ENCODE data around the gene QSOX2. TPM values are rescaled to one million over a fixed set of nuclear protein-coding genes. Genes with fewer than 3 reads are reported as not detected.

The QSOX2 gene
- total RNA-seq, 1 donor from 2014 or later = 6.1 TPM

- H3K4me3 ChIP-seq = no peak overlapping the region
- intact Hi-C loops (cut with DNase I) = no loop called here
- no peaks in the 10 kb centered on the region for H3K9me3 ChIP-seq
- no peaks in the 10 kb centered on the region for H3K27me3 ChIP-seq
- H3K4me1 ChIP-seq = no peaks in the 10 kb centered on the region
- peaks cover 0 to 38% of the 10 kb centered on the region in 2 donors for H3K36me3 ChIP-seq
- no peak for DNase-seq (ENCODE audit: extremely low spot score in 2 of 2)
- no peak for TF ChIP-seq POLR2A (IDR thresholded peaks at IDR 0.05)
- no peak for TF ChIP-seq CTCF (IDR thresholded peaks at IDR 0.05)
- TF ChIP-seq POLR2AphosphoS5 (IDR thresholded peaks at IDR 0.05; ENCODE audit: insufficient read depth in 1 of 2, low read depth in 1 of 2) = no peak
- no peak overlapping the region for H3K27ac ChIP-seq
These were observed 31.9 kb downstream of the QSOX2 start for GRCh38 chr9:136213733-136214132.

GRCh38 chr9:136212345-136212950 lies 33.2 kb downstream of the QSOX2 start:
- H3K36me3 ChIP-seq = peaks cover 0 to 38% of the 10 kb centered on the region in 2 donors
- intact Hi-C loops (cut with DNase I) = no loop called here
- H3K9me3 ChIP-seq = no peaks in the 10 kb centered on the region
- no peaks in the 10 kb centered on the region for H3K4me1 ChIP-seq
- H3K27me3 ChIP-seq = no peaks in the 10 kb centered on the region
- H3K27ac ChIP-seq = no peak overlapping the region
- TF ChIP-seq CTCF (IDR thresholded peaks at IDR 0.05) (no peak), POLR2AphosphoS5 (IDR thresholded peaks at IDR 0.05; ENCODE audit: insufficient read depth in 1 of 2, low read depth in 1 of 2) (no peak), POLR2A (IDR thresholded peaks at IDR 0.05) (no peak)
- no peak for DNase-seq (ENCODE audit: extremely low spot score in 2 of 2)
- H3K4me3 ChIP-seq = no peak overlapping the region

GRCh38 chr9:136211441-136212344 lies 33.9 kb downstream of the QSOX2 start:
- Histone ChIP-seq H3K4me3 (no peak overlapping the region), H3K27me3 (no peaks in the 10 kb centered on the region), H3K9me3 (no peaks in the 10 kb centered on the region), H3K36me3 (peaks cover 0 to 38% of the 10 kb centered on the region in 2 donors), H3K4me1 (no peaks in the 10 kb centered on the region), H3K27ac (no peak overlapping the region)
- no peak for DNase-seq (ENCODE audit: extremely low spot score in 2 of 2)
- intact Hi-C loops (cut with DNase I) = no loop called here
- no peak for TF ChIP-seq POLR2AphosphoS5 (IDR thresholded peaks at IDR 0.05; ENCODE audit: insufficient read depth in 1 of 2, low read depth in 1 of 2)
- TF ChIP-seq POLR2A (IDR thresholded peaks at IDR 0.05) = no peak
- no peak for TF ChIP-seq CTCF (IDR thresholded peaks at IDR 0.05)

GRCh38 chr9:136211006-136211405 lies 34.6 kb downstream of the QSOX2 start:
- H3K4me3 ChIP-seq = no peak overlapping the region
- no peaks in the 10 kb centered on the region for H3K9me3 ChIP-seq
- intact Hi-C loops (cut with DNase I) = no loop called here
- H3K27ac ChIP-seq = no peak overlapping the region
- peaks cover 0 to 33% of the 10 kb centered on the region in 2 donors for H3K36me3 ChIP-seq
- H3K27me3 ChIP-seq = no peaks in the 10 kb centered on the region
- H3K4me1 ChIP-seq = no peaks in the 10 kb centered on the region
- TF ChIP-seq POLR2A (IDR thresholded peaks at IDR 0.05) (no peak), CTCF (IDR thresholded peaks at IDR 0.05) (no peak), POLR2AphosphoS5 (IDR thresholded peaks at IDR 0.05; ENCODE audit: insufficient read depth in 1 of 2, low read depth in 1 of 2) (no peak)
- no peak for DNase-seq (ENCODE audit: extremely low spot score in 2 of 2)

GRCh38 chr9:136210276-136210675 lies 35.3 kb downstream of the QSOX2 start:
- H3K27ac ChIP-seq = no peak overlapping the region
- H3K9me3 ChIP-seq = no peaks in the 10 kb centered on the region
- DNase-seq (ENCODE audit: extremely low spot score in 2 of 2) = no peak
- intact Hi-C loops (cut with DNase I) = no loop called here
- peaks cover 0 to 27% of the 10 kb centered on the region in 2 donors for H3K36me3 ChIP-seq
- no peak for TF ChIP-seq POLR2AphosphoS5 (IDR thresholded peaks at IDR 0.05; ENCODE audit: insufficient read depth in 1 of 2, low read depth in 1 of 2)
- no peak for TF ChIP-seq POLR2A (IDR thresholded peaks at IDR 0.05)
- no peak for TF ChIP-seq CTCF (IDR thresholded peaks at IDR 0.05)
- H3K4me3 ChIP-seq = no peak overlapping the region
- H3K4me1 ChIP-seq = no peaks in the 10 kb centered on the region
- no peaks in the 10 kb centered on the region for H3K27me3 ChIP-seq
